ENCODE measurements around the gene B3GNT5.

The B3GNT5 gene

GRCh38 chr3:183275418-183275817 lies 22.4 kb downstream of the B3GNT5 start:
- H3K27ac Mint-ChIP-seq = peak overlapping the region; percentile 84
- no peaks in the 10 kb centered on the region for H3K27me3 Mint-ChIP-seq (ENCODE audit: low read depth, poor library complexity)
- H3K36me3 Mint-ChIP-seq (ENCODE audit: low read depth) = peaks cover 12% of the 10 kb centered on the region
- no peaks in the 10 kb centered on the region for H3K9me3 Mint-ChIP-seq
- no peak overlapping the region for H3K4me3 Mint-ChIP-seq
- no peaks in the 10 kb centered on the region for H3K4me1 Mint-ChIP-seq
- DNase-seq = no peak
- TF ChIP-seq, protein P1, sequence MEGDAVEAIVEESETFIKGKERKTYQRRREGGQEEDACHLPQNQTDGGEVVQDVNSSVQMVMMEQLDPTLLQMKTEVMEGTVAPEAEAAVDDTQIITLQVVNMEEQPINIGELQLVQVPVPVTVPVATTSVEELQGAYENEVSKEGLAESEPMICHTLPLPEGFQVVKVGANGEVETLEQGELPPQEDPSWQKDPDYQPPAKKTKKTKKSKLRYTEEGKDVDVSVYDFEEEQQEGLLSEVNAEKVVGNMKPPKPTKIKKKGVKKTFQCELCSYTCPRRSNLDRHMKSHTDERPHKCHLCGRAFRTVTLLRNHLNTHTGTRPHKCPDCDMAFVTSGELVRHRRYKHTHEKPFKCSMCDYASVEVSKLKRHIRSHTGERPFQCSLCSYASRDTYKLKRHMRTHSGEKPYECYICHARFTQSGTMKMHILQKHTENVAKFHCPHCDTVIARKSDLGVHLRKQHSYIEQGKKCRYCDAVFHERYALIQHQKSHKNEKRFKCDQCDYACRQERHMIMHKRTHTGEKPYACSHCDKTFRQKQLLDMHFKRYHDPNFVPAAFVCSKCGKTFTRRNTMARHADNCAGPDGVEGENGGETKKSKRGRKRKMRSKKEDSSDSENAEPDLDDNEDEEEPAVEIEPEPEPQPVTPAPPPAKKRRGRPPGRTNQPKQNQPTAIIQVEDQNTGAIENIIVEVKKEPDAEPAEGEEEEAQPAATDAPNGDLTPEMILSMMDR (IDR thresholded peaks at IDR 0.05) = no peak

DNA sequence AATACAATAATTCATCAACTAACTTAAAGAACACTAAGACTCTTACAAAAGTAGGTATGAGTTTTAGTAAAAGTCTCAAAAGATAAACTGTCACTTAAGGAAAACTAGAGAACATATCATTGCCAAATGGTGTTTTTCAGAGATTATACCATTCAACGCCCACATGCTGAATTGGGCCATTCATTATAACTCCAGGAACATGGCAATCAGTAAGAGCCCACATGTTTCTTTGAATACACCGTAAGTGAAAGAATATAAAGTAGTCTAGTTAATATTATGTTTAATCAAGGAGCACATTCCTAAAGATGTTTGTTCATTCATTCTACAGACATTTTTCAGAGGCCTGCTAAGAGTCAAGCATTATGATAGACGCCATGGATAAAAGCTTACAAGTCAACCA lies 22.9 kb downstream of the B3GNT5 start:
- Mint-ChIP-seq H3K4me1 (no peaks in the 10 kb centered on the region), H3K4me3 (no peak overlapping the region), H3K27me3 (ENCODE audit: low read depth, poor library complexity) (no peaks in the 10 kb centered on the region), H3K27ac (peak overlapping the region; percentile 84), H3K9me3 (no peaks in the 10 kb centered on the region), H3K36me3 (ENCODE audit: low read depth) (peaks cover 9% of the 10 kb centered on the region)
- no peak for DNase-seq
- TF ChIP-seq, protein P1 (IDR thresholded peaks at IDR 0.05) = no peak

GRCh38 chr3:183277260-183277659 lies 24.2 kb downstream of the B3GNT5 start:
- TF ChIP-seq, protein P1 (IDR thresholded peaks at IDR 0.05) = no peak
- H3K9me3 Mint-ChIP-seq = no peaks in the 10 kb centered on the region
- no peaks in the 10 kb centered on the region for H3K4me1 Mint-ChIP-seq
- H3K4me3 Mint-ChIP-seq = no peak overlapping the region
- peaks cover 8% of the 10 kb centered on the region for H3K27me3 Mint-ChIP-seq (ENCODE audit: low read depth, poor library complexity)
- H3K27ac Mint-ChIP-seq = no peak overlapping the region
- no peak for DNase-seq
- H3K36me3 Mint-ChIP-seq (ENCODE audit: low read depth) = peaks cover 5% of the 10 kb centered on the region

DNA sequence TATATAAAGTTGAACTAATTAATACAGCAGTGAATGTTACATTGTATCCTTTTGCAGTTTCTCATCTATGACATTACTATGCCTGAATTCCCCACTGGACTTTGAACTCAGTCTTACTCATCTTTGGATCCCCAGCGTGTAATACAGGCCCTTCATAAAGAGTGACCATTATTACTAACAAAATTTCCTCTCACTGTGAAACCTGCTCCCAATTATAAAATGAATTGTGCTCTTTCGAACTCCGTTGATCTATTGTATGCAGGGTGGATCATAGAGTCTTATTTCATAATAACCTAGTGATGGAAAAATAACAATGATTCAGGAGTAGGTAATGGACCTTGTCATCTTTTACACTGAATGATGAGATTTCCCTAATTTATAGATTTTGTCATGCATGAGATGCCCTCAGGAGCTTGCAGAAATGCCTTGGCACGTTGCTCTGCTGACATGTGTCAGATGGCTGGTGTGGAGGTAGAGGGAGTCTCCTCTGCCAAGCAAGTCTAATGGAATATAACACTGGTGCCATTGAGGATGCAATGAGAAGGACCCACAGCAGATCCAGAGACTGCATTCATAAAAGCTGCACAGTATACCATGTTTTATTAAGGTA lies 25.5 kb downstream of the B3GNT5 start:
- Mint-ChIP-seq H3K4me3 (no peak overlapping the region), H3K36me3 (ENCODE audit: low read depth) (peaks cover under 1% of the 10 kb centered on the region), H3K9me3 (no peaks in the 10 kb centered on the region), H3K27me3 (ENCODE audit: low read depth, poor library complexity) (peaks cover 11% of the 10 kb centered on the region), H3K4me1 (no peaks in the 10 kb centered on the region), H3K27ac (no peak overlapping the region)
- no peak for DNase-seq
- TF ChIP-seq, protein P1 (IDR thresholded peaks at IDR 0.05) = no peak

GRCh38 chr3:183279371-183279770 lies 26.3 kb downstream of the B3GNT5 start:
- Mint-ChIP-seq H3K36me3 (ENCODE audit: low read depth) (no peaks in the 10 kb centered on the region), H3K4me3 (no peak overlapping the region), H3K4me1 (no peaks in the 10 kb centered on the region), H3K9me3 (no peaks in the 10 kb centered on the region), H3K27me3 (ENCODE audit: low read depth, poor library complexity) (peaks cover 11% of the 10 kb centered on the region), H3K27ac (no peak overlapping the region)
- DNase-seq = no peak
- TF ChIP-seq, protein P1 (IDR thresholded peaks at IDR 0.05) = no peak

DNA sequence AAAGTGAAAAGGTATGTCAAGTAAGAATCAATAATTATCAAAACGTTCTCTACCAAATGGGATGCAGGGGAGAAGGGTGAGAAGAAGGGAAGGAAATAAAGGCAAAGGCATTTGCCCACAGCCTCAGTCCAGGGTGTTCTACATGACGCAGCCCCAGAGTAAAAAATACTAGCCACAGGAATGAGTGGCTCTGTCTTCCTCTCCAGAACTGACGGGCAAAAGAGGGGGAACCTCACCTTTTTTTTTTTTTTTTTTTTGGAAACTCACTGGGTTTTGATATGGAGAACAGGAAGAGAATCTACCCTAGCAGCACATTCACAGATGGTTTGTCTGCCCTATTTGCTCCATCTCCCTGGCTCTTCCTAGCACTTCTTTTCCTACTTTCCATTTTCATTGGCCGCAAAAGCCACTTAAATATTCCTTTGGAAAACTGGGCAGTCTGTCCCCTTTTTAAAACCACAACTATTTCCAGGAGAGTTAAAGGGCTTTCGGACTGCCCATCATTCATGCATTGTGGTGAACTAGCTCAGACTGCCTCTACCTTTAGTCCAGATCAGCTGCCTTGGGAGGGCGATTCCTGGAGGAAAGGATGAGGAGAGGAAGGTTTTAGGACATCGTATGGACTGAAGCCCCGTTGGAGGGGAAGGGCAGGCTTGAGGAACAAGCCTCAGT lies 28.2 kb downstream of the B3GNT5 start:
- Mint-ChIP-seq H3K27ac (no peak overlapping the region), H3K4me3 (no peak overlapping the region), H3K36me3 (ENCODE audit: low read depth) (no peaks in the 10 kb centered on the region), H3K9me3 (no peaks in the 10 kb centered on the region), H3K4me1 (no peaks in the 10 kb centered on the region), H3K27me3 (ENCODE audit: low read depth, poor library complexity) (peaks cover 15% of the 10 kb centered on the region)
- TF ChIP-seq, protein P1 (IDR thresholded peaks at IDR 0.05) = no peak
- no peak for DNase-seq

Data from nephron progenitor cell (in vitro differentiated cells).